G401 (cell line): ENCODE measurements around the gene SEC62. TPM values are rescaled to one million over a fixed set of nuclear protein-coding genes. Genes with fewer than 3 reads are reported as not detected.

ENCODE experiments used
- DNase-seq: peaks from one replicate; pipeline ENCODE4 v3.0.0-alpha.2; 2015; ENCODE audit warnings: low spot score
- in situ Hi-C: cut with HindIII; loops from 2 replicates; pipeline ENCODE4 v1.10.0; 2016; ENCODE audit warnings: low sequenced_read_pairs, mixed read lengths
- total RNA-seq: library from RNA; depleted of rRNA; stranded (reverse); fragments of >200 nt; shearing (Covaris generic); gene quantifications from 2 replicates; pipeline ENCODE4 v1.2.3, GENCODE V29; 2014; rRNA removed

The SEC62 gene
- total RNA-seq, 1 experiment from 2014 or later = 16.4 TPM

DNA sequence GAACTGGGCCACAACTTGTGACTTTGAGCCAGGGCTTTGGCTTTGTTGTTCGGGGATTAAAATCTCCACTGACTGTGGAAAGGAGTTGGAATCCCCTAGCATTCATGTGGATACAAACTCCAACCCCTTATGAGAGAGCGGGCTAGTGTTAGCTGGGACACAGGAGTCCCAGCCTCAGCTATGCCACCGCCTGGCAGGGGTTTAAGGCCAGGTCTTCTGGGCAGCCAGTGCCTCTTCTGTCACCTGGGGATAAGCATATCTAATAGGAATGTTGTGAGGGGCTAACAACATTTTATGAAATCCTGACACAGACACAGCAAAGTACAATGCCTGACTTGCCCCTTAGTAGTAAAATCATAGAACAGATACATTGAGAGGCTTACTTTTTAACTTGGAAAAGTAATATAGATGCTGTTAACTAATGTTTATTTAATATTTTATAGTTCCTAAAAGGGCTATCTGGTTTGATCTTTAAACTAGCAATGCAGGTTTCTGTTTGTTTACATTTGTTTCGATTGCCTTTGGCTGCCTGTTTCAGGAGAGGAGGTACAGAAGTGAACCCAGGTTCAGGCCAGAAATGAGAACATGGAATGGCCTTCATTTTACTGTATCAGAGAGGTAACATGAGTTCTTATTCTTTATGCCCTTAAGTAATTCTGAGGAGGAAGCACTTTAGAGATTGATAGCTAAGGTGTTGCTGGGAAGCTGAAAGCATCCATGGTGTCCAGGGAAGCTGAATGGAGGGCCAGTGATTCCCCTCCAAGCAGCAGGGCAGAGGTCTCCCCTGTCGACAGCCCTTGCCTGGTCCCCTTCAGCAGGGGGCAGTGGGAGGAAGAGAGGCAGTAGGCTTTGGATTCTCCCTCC lies 79.9 kb downstream of the SEC62 start:
- DNase-seq = no peak
- in situ Hi-C loops = no loop called here

DNA sequence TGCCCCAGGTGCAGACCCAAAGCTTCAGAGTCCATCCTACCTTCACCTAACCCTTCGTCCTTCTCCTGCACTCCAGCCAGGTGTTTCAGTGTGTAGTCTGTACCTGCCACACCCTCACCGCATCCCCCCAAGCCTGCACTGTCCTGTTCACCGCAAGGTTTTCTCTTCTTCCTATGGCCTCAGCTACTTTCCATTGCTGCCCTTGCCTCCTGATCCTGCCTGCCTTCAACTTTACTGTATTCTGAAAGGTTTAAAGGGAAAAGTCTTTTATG lies 80.5 kb downstream of the SEC62 start:
- no peak for DNase-seq
- in situ Hi-C loops = no loop called here

Other genes starting within 250 kb of the SEC62 start
- gene TERC, start 201.7 kb upstream of the SEC62 start, total RNA-seq = 118 and 204 TPM in 2 replicates
- gene ACTRT3, start 197.2 kb upstream of the SEC62 start, total RNA-seq = 2.7 and 3.8 TPM in 2 replicates
- 23.8 and 25.7 TPM in 2 replicates for gene MYNN, start 193.4 kb upstream of the SEC62 start, total RNA-seq
- gene LRRIQ4, start 153.9 kb upstream of the SEC62 start, total RNA-seq = not detected in 2 replicates
- gene LRRC34, start 153.9 kb upstream of the SEC62 start, total RNA-seq = not detected in 2 replicates
- gene LRRC31, start 96.9 kb upstream of the SEC62 start, total RNA-seq = not detected in 2 replicates
- not detected in 2 replicates for gene SAMD7, start 55.2 kb upstream of the SEC62 start, total RNA-seq
- gene GPR160, start 71.2 kb downstream of the SEC62 start, total RNA-seq = 4.2 and 8.9 TPM in 2 replicates
- gene PHC3, start 214.9 kb downstream of the SEC62 start, total RNA-seq = 6.5 and 7.6 TPM in 2 replicates